A549 (cell line): ENCODE results near the gene PGAM1. TPM values are rescaled to one million over a fixed set of nuclear protein-coding genes. Genes with fewer than 3 reads are reported as not detected.
A peak's percentile ranks its signal among the peaks of the same experiment; 100 is the strongest.
"Not testable (repeated sequence)": the region's sequence is repeated elsewhere in the genome, so short reads cannot be mapped to it uniquely, and the experiment has no call there.

Source experiments
- ATAC-seq, 2 experiments: fragments of 200-7000 bp in 1 of 2; fragments of >200 bp in 1 of 2; cut with Nextera tagmentation in 1 of 2; cut with Tn5 transposase in 1 of 2; 3 replicates each; pipeline versions ENCODE4 v1.8.0 to v1.9.1; 2018 to 2020; ENCODE audit warnings: mild to moderate bottlenecking in 1 of 2, moderate library complexity in 1 of 2
- CTCF ChIA-PET: fragments of 300-600 bp; sonication (Branson Sonifier 250); formaldehyde crosslinking; extraction: SDS; loops from one replicate; lab custom pipeline; 2021; ENCODE audit warnings: antibody characterized with exemption, inconsistent platforms; lab: Yijun Ruan, JAX
- POLR2A ChIA-PET: fragments of 350-600 bp; formaldehyde crosslinking; extraction: SDS; loops from one replicate; lab custom pipeline; 2021; ENCODE audit warnings: antibody characterized with exemption, inconsistent platforms; lab: Yijun Ruan, JAX
- DNase-seq, 2 experiments: peaks; one replicate each; pipeline versions ENCODE4 v3.0.0 to v3.0.0-alpha.2; 2011 to 2016; ENCODE audit warnings: low read depth in 1 of 2, low spot score in 1 of 2
- FAIRE-seq: peaks from 2 replicates; lab custom pipeline; 2011; peaks lifted over from hg19 to GRCh38; lab: Jason Lieb, UNC
- H3K27ac ChIP-seq, 2 experiments: fragments of >200 bp; sonication (Bioruptor Twin); formaldehyde crosslinking; 3 replicates each; pipeline ENCODE4 v1.5.1; 2016 to 2017
- H3K4me1 ChIP-seq: fragments of >200 bp; sonication (Bioruptor Twin); formaldehyde crosslinking; 3 replicates; pipeline ENCODE4 v1.6.1; 2016
- H3K4me2 ChIP-seq: fragments of >200 bp; sonication (Bioruptor Twin); formaldehyde crosslinking; 3 replicates; pipeline ENCODE4 v1.6.1; 2016
- H3K4me3 ChIP-seq: fragments of >200 bp; sonication (Bioruptor Twin); formaldehyde crosslinking; 3 replicates; pipeline ENCODE4 v1.5.1; 2016
- H3K9me3 ChIP-seq: fragments of >200 bp; sonication (Bioruptor Twin); formaldehyde crosslinking; 3 replicates; pipeline ENCODE4 v1.6.1; 2016
- BCL3 ChIP-seq: fragments of >200 bp; sonication (Bioruptor Twin); formaldehyde crosslinking; IDR thresholded peaks from 3 replicates; pipeline ENCODE4 v1.6.1; 2016
- CBX8 ChIP-seq: fragments of 200-600 bp; sonication (generic); IDR thresholded peaks from 2 replicates; pipeline ENCODE4 v1.6.1; 2016
- CEBPB ChIP-seq, 2 experiments: fragments of >200 bp in 1 of 2; sonication (Bioruptor Twin) in 1 of 2; formaldehyde crosslinking in 1 of 2; IDR thresholded peaks; 2 replicates each; pipeline ENCODE4 v1.6.1; 2012 to 2016
- CHD4 ChIP-seq: fragments of 200-600 bp; sonication (generic); IDR thresholded peaks from 2 replicates; pipeline ENCODE4 v1.6.1; 2016; ENCODE audit warnings: antibody characterized with exemption, mild to moderate bottlenecking, borderline replicate concordance
- CTCF ChIP-seq: fragments of >200 bp; sonication (Bioruptor Twin); formaldehyde crosslinking; IDR thresholded peaks from 3 replicates; pipeline ENCODE4 v1.5.1; 2016
- HES2 ChIP-seq: fragments of >200 bp; sonication (Bioruptor Twin); formaldehyde crosslinking; IDR thresholded peaks from 2 replicates; pipeline ENCODE4 v1.6.1; 2016
- HOXA7 ChIP-seq: fragments of 250-450 bp; sonication (Bioruptor Pico); IDR thresholded peaks from 2 replicates; pipeline ENCODE4 v1.5.0; 2020; ENCODE audit warnings: mild to moderate bottlenecking, moderate library complexity
- HOXB13 ChIP-seq: fragments of 250-450 bp; sonication (Bioruptor Pico); IDR thresholded peaks from 2 replicates; pipeline ENCODE4 v1.5.0; 2020; ENCODE audit warnings: low read depth, mild to moderate bottlenecking, moderate library complexity
- JUN ChIP-seq, 2 experiments: fragments of >200 bp; sonication (Bioruptor Twin); formaldehyde crosslinking; IDR thresholded peaks; 2 replicates in 1 of 2; 3 replicates in 1 of 2; pipeline ENCODE4 v1.6.1; 2016 to 2017
- JUNB ChIP-seq: fragments of >200 bp; sonication (Bioruptor Twin); formaldehyde crosslinking; IDR thresholded peaks from 2 replicates; pipeline ENCODE4 v1.6.1; 2016
- MAX ChIP-seq: IDR thresholded peaks from 2 replicates; pipeline ENCODE4 v1.6.1; 2012
- MAZ ChIP-seq: fragments of 150-350 bp; IDR thresholded peaks from 2 replicates; pipeline ENCODE4 v1.6.1; 2014; ENCODE audit warnings: antibody characterized with exemption, low read depth, low read length, borderline replicate concordance
- MYC ChIP-seq: IDR thresholded peaks from 2 replicates; pipeline ENCODE4 v1.6.1; 2012; ENCODE audit warnings: mild to moderate bottlenecking, inconsistent platforms, low read length, improper control_type of control experiment, borderline replicate concordance
- POLR2A ChIP-seq: IDR thresholded peaks from 2 replicates; pipeline ENCODE4 v1.6.1; 2012; ENCODE audit warnings: mild to moderate bottlenecking, low read length
- REST ChIP-seq: fragments of 200-600 bp; sonication (generic); IDR thresholded peaks from 2 replicates; pipeline ENCODE4 v1.6.1; 2016; ENCODE audit warnings: antibody characterized with exemption, mild to moderate bottlenecking, moderate library complexity
- SMC3 ChIP-seq: fragments of >200 bp; sonication (Bioruptor Twin); formaldehyde crosslinking; IDR thresholded peaks from 3 replicates; pipeline ENCODE4 v1.6.1; 2018; ENCODE audit warnings: inconsistent platforms
- TP53 ChIP-seq: fragments of 250-450 bp; sonication (Bioruptor Pico); IDR thresholded peaks from 2 replicates; pipeline ENCODE4 v1.5.0; 2021; ENCODE audit warnings: mild to moderate bottlenecking, moderate library complexity
- USF2 ChIP-seq: fragments of 450-650 bp; IDR thresholded peaks from 2 replicates; pipeline ENCODE4 v1.6.1; 2014; ENCODE audit warnings: antibody characterized with exemption
- ZC3H11A ChIP-seq: fragments of 450-650 bp; IDR thresholded peaks from 2 replicates; pipeline ENCODE4 v1.6.1; 2014; ENCODE audit warnings: antibody characterized with exemption, mild to moderate bottlenecking
- WGBS: methylation state at CpG from one replicate; pipeline ENCODE4 v1.1.6; 2017; ENCODE audit errors: missing lambda C conversion rate; 5-methylcytosine and 5-hydroxymethylcytosine counted together
- polyA plus RNA-seq, 4 experiments: library from polyadenylated mRNA; depleted of rRNA in 3 of 4; stranded (reverse); fragments of >200 nt; fragmentation: RNase III in 1 of 4; extraction: RNeasy Plus Mini Kit Qiagen cat#74134 plus additional on column Dnase treatment in 1 of 4; gene quantifications; 2 replicates in 3 of 4; 3 replicates in 1 of 4; pipeline ENCODE4 v1.2.3, GENCODE V29; 2011 to 2017

The PGAM1 gene
- polyA plus RNA-seq, 2 of the 4 experiments (the other 2 are of a cell fraction): 459 to 557 TPM

- POLR2A ChIA-PET: interaction anchor here (0.6 to 2.1 kb wide), 9 partner anchors 13 to 286 kb away, joined by 3 to 8 read pairs (median 4); partner anchors contain the start of genes ARHGAP19, AVPI1 and FRAT1
- 49% methylated on average over 13 of the region's 13 CpGs for WGBS
- H3K4me2 ChIP-seq: peak overlapping the region; percentile 83
Observed at GRCh38 chr10:97401455-97401919, 24.5 kb upstream of the PGAM1 start.

GRCh38 chr10:97404044-97404443, 21.9 kb upstream of the PGAM1 start:
- Histone ChIP-seq H3K4me2 (no peak overlapping the region), H3K4me1 (peaks cover 14% of the 10 kb centered on the region; the same call in 2 of the 3 replicates), H3K4me3 (no peak overlapping the region)
- TF ChIP-seq ZC3H11A (no peak), POLR2A (no peak), CTCF (no peak), HOXA7 (no peak), JUNB (no peak), USF2 (no peak), CEBPB (IDR thresholded peaks at IDR 0.05) (no peak), JUN (IDR thresholded peaks at IDR 0.05) (no peak), CBX8 (no peak), MAZ (no peak), CHD4 (no peak), HOXB13 (CRISPR knock-in tag) (no peak)
- TF ChIP-seq, all 56 proteins: peak for 0
- CTCF ChIA-PET: interaction anchor here (1.0 to 1.7 kb wide), 2 partner anchors 14 to 60 kb away, joined by 3 to 4 read pairs; no protein-coding TSS in a partner anchor
- FAIRE-seq (no peak), DNase-seq (no peak), ATAC-seq (no peak)
- POLR2A ChIA-PET: no interaction called here
- no peak overlapping the region for H3K27ac ChIP-seq
- H3K9me3 ChIP-seq: no peaks in the 10 kb centered on the region

More at GRCh38 chr10:97401455-97401919, 24.5 kb upstream of the PGAM1 start:
- Histone ChIP-seq H3K4me1 (peaks cover 12% of the 10 kb centered on the region; the same call in 2 of the 3 replicates), H3K27ac (peak overlapping the region; percentile 83 to 87), H3K4me3 (peak overlapping the region; percentile 91), H3K9me3 (no peaks in the 10 kb centered on the region)
- CTCF ChIA-PET: interaction anchor here (0.9 to 1.3 kb wide), 3 partner anchors 10 to 123 kb away, joined by 3 to 8 read pairs (median 5); no protein-coding TSS in a partner anchor
- DNase-seq: no peak
- FAIRE-seq: no peak
- no peak for ATAC-seq
- TF ChIP-seq HES2 (no peak), BCL3 (0 out of 3 replicates have a peak, but pooled peaks have one; percentile 15)

GRCh38 chr10:97406064-97406463, 19.9 kb upstream of the PGAM1 start:
- no peak overlapping the region for H3K4me3 ChIP-seq
- no peak for ATAC-seq
- WGBS: 84% methylated on average over 3 of the region's 3 CpGs
- CTCF ChIA-PET: interaction anchor here (0.9 to 4.1 kb wide), 15 partner anchors 9 to 325 kb away, joined by 3 to 23 read pairs (median 4); no protein-coding TSS in a partner anchor
- TF ChIP-seq MAX (no peak), REST (no peak), JUNB (no peak), USF2 (no peak), HOXB13 (CRISPR knock-in tag) (no peak), TP53 (CRISPR knock-in tag) (no peak), SMC3 (no peak), MYC (no peak)
- H3K4me2 ChIP-seq: no peak overlapping the region
- no peak for FAIRE-seq
- H3K27ac ChIP-seq: no peak overlapping the region
- no peaks in the 10 kb centered on the region for H3K9me3 ChIP-seq
- peaks cover 9% of the 10 kb centered on the region; the same call in 1 of the 3 replicates for H3K4me1 ChIP-seq
- DNase-seq: no peak
- POLR2A ChIA-PET: no interaction called here

- Histone ChIP-seq H3K4me2 (peak overlapping the region; percentile 73), H3K27ac (peak overlapping the region in 1 of 2 experiments; percentile 71; a peak in 4 of 6 replicates)
- POLR2A ChIA-PET, H3K4me1 ChIP-seq, DNase-seq, FAIRE-seq, ATAC-seq, H3K9me3 ChIP-seq, H3K4me3 ChIP-seq: not testable (repeated sequence)
- WGBS: 89% methylated on average over 7 of the region's 7 CpGs
- CTCF ChIA-PET: interaction anchor here (0.7 to 4.1 kb wide), 24 partner anchors 9 to 325 kb away, joined by 3 to 23 read pairs (median 4); partner anchors contain the start of gene UBTD1
Observed at GRCh38 chr10:97406483-97406882, 19.5 kb upstream of the PGAM1 start.
